IMR-90 (cell line): ENCODE data around the gene EPS15. TPM values are rescaled to one million over a fixed set of nuclear protein-coding genes. Genes with fewer than 3 reads are reported as not detected.

ENCODE experiments used
- ATAC-seq: fragments of 200-7000 bp; cut with Tn5 transposase; 2 replicates; pipeline ENCODE4 v1.9.1; 2020; ENCODE audit warnings: low read depth, mild to moderate bottlenecking, moderate library complexity
- BruUV-seq: library from RNA; stranded (reverse); fragments of 400-500 nt; replicated peaks from 2 replicates; lab custom pipeline; 2021; lab: Mats Ljungman, UMichigan
- CTCF ChIA-PET: fragments of 300-600 bp; formaldehyde crosslinking; extraction: SDS; loops from one replicate; lab custom pipeline; 2021; ENCODE audit warnings: antibody characterized with exemption; lab: Yijun Ruan, JAX
- POLR2A ChIA-PET: fragments of 300-600 bp; sonication (Branson Sonifier 250); formaldehyde crosslinking; loops from one replicate; lab custom pipeline; 2022; ENCODE audit warnings: antibody characterized with exemption; ENCODE audit not compliant: unreplicated experiment; lab: Charles Lee
- DNase-seq: peaks from one replicate; pipeline ENCODE4 v3.0.0; 2013
- H2AFZ ChIP-seq: replicated peaks from 2 replicates; pipeline ENCODE3; 2013; ENCODE audit warnings: low read length, mild to moderate bottlenecking; ENCODE audit not compliant: poor library complexity
- H2AK5ac ChIP-seq: 2 replicates; pipeline ENCODE4 v1.6.1; 2013; ENCODE audit warnings: low read depth, low read length, inconsistent platforms
- H2AK9ac ChIP-seq: replicated peaks from 2 replicates; pipeline ENCODE3; 2013; ENCODE audit warnings: mild to moderate bottlenecking, low read depth, low read length, moderate library complexity; ENCODE audit not compliant: poor library complexity
- H2BK120ac ChIP-seq: 2 replicates; pipeline ENCODE4 v1.6.1; 2013; ENCODE audit warnings: low read depth, low read length, inconsistent platforms
- H2BK15ac ChIP-seq: 3 replicates; pipeline ENCODE4 v1.6.1; 2013; ENCODE audit warnings: low read depth, low read length, inconsistent platforms
- H2BK20ac ChIP-seq: 2 replicates; pipeline ENCODE4 v1.6.1; 2013; ENCODE audit warnings: low read depth, mild to moderate bottlenecking, inconsistent platforms, low read length, moderate library complexity
- H2BK5ac ChIP-seq: 2 replicates; pipeline ENCODE4 v1.6.1; 2013; ENCODE audit warnings: mild to moderate bottlenecking, low read depth, low read length, inconsistent platforms; ENCODE audit not compliant: poor library complexity, severe bottlenecking
- H3K14ac ChIP-seq: replicated peaks from 2 replicates; pipeline ENCODE4 v1.6.1; 2013; ENCODE audit warnings: low read depth, low read length, inconsistent platforms
- H3K18ac ChIP-seq: 2 replicates; pipeline ENCODE4 v1.6.1; 2013; ENCODE audit warnings: low read depth, low read length, control low read depth
- H3K23ac ChIP-seq: 2 replicates; pipeline ENCODE4 v1.6.1; 2013; ENCODE audit warnings: low read depth, low read length, inconsistent platforms
- H3K27ac ChIP-seq: 2 replicates; pipeline ENCODE4 v1.5.1; 2013; ENCODE audit warnings: mild to moderate bottlenecking, control low read depth, low read length; ENCODE audit not compliant: insufficient read depth
- H3K27me3 ChIP-seq: 2 replicates; pipeline ENCODE4 v1.6.1; 2013; ENCODE audit warnings: low read length; ENCODE audit not compliant: control insufficient read depth, insufficient read depth
- H3K36me3 ChIP-seq: 2 replicates; pipeline ENCODE4 v1.6.1; 2013; ENCODE audit warnings: low read length, mixed read lengths; ENCODE audit not compliant: control insufficient read depth, insufficient read depth
- H3K4ac ChIP-seq: 2 replicates; pipeline ENCODE4 v1.6.1; 2013; ENCODE audit warnings: low read depth, low read length, inconsistent platforms
- H3K4me1 ChIP-seq: 2 replicates; pipeline ENCODE4 v1.6.1; 2013; ENCODE audit warnings: low read length, mixed read lengths; ENCODE audit not compliant: control insufficient read depth, insufficient read depth
- H3K4me2 ChIP-seq: 2 replicates; pipeline ENCODE4 v1.6.1; 2013; ENCODE audit warnings: low read depth, mild to moderate bottlenecking, control low read depth, low read length, moderate library complexity
- H3K4me3 ChIP-seq: 2 replicates; pipeline ENCODE4 v1.5.1; 2013; ENCODE audit warnings: low read depth, mild to moderate bottlenecking, control low read depth, low read length, moderate library complexity; ENCODE audit not compliant: insufficient read depth
- H3K56ac ChIP-seq: 2 replicates; pipeline ENCODE4 v1.6.1; 2013; ENCODE audit warnings: low read length, inconsistent platforms; ENCODE audit not compliant: insufficient read depth; ENCODE audit errors: extremely low read depth
- H3K79me1 ChIP-seq, 2 experiments: 2 replicates each; pipeline ENCODE4 v1.6.1; 2013; ENCODE audit warnings: low read length in 2 of 2, inconsistent platforms in 1 of 2, low read depth in 1 of 2
- H3K9ac ChIP-seq: 2 replicates; pipeline ENCODE4 v1.6.1; 2013; ENCODE audit warnings: low read depth, low read length, control low read depth
- H3K9me1 ChIP-seq: 2 replicates; pipeline ENCODE4 v1.6.1; 2013; ENCODE audit warnings: low read length, inconsistent platforms; ENCODE audit not compliant: insufficient read depth
- H3K9me3 ChIP-seq: 2 replicates; pipeline ENCODE4 v1.6.1; 2013; ENCODE audit warnings: low read length; ENCODE audit not compliant: control insufficient read depth, insufficient read depth
- H4K20me1 ChIP-seq: 2 replicates; pipeline ENCODE4 v1.6.1; 2013; ENCODE audit warnings: low read length, inconsistent platforms; ENCODE audit not compliant: insufficient read depth
- H4K5ac ChIP-seq: 2 replicates; pipeline ENCODE4 v1.6.1; 2013; ENCODE audit warnings: mild to moderate bottlenecking, low read depth, low read length, control low read depth
- H4K8ac ChIP-seq, 2 experiments: 2 replicates each; pipeline ENCODE4 v1.6.1; 2013; ENCODE audit warnings: low read depth in 2 of 2, low read length in 2 of 2, control low read depth in 1 of 2, inconsistent platforms in 1 of 2
- H4K91ac ChIP-seq: 2 replicates; pipeline ENCODE4 v1.6.1; 2013; ENCODE audit warnings: low read depth, low read length, inconsistent platforms; ENCODE audit not compliant: insufficient read depth
- CEBPB ChIP-seq: IDR thresholded peaks from 2 replicates; pipeline ENCODE4 v1.6.1; 2012; ENCODE audit warnings: low read depth, low read length, improper control_type of control experiment
- ELK1 ChIP-seq: fragments of 150-350 bp; IDR thresholded peaks from 2 replicates; pipeline ENCODE4 v1.6.1; 2016; ENCODE audit warnings: low read depth, mild to moderate bottlenecking, low read length, moderate library complexity, borderline replicate concordance
- MAFK ChIP-seq: IDR thresholded peaks from 2 replicates; pipeline ENCODE4 v1.6.1; 2012; ENCODE audit warnings: low read depth, low read length, improper control_type of control experiment
- RAD21 ChIP-seq: IDR thresholded peaks from 2 replicates; pipeline ENCODE4 v1.6.1; 2012; ENCODE audit warnings: low read length, improper control_type of control experiment
- RCOR1 ChIP-seq: IDR thresholded peaks from 2 replicates; pipeline ENCODE4 v1.6.1; 2012; ENCODE audit warnings: mild to moderate bottlenecking, low read length, improper control_type of control experiment; ENCODE audit not compliant: insufficient replicate concordance
- RFX5 ChIP-seq: IDR thresholded peaks from 2 replicates; pipeline ENCODE4 v1.8.0; 2012; ENCODE audit warnings: low read depth, mild to moderate bottlenecking, low read length, moderate library complexity
- SMC3 ChIP-seq: fragments of 150-350 bp; IDR thresholded peaks from 2 replicates; pipeline ENCODE4 v1.6.1; 2016; ENCODE audit warnings: low read depth, mild to moderate bottlenecking, antibody characterized with exemption, low read length, moderate library complexity
- WGBS, 2 experiments: methylation state at CpG; one replicate each; pipeline versions ENCODE4 v1.1.5 to v1.1.7; 2013; ENCODE audit warnings: missing lambda C conversion rate in 2 of 2; ENCODE audit not compliant: insufficient read length in 1 of 2; ENCODE audit errors: extremely low coverage in 2 of 2; 5-methylcytosine and 5-hydroxymethylcytosine counted together
- dilution Hi-C: fragments of 300-500 bp; cut with HindIII; formaldehyde crosslinking; loops from one replicate; pipeline ENCODE4 v1.14.3; 2018; ENCODE audit warnings: low sequenced_read_pairs; ENCODE audit not compliant: unreplicated experiment
- in situ Hi-C: fragments of 300-500 bp; cut with MboI; formaldehyde crosslinking; loops from 3 replicates; pipeline ENCODE4 v1.14.3; 2019; ENCODE audit warnings: low sequenced_read_pairs, inconsistent platforms, mixed read lengths
- intact Hi-C: fragments of 100-400 bp; cut with micrococcal nuclease; formaldehyde crosslinking; loops from 2 replicates; pipeline ENCODE4 v1.10.0; 2022
- polyA plus RNA-seq, 3 experiments: library from polyadenylated mRNA; depleted of rRNA; stranded (reverse); fragments of >200 nt; gene quantifications; 2 replicates each; pipeline ENCODE4 v1.2.3, GENCODE V29; 2012; ENCODE audit warnings: low replicate concordance in 1 of 3
- total RNA-seq: library from RNA; depleted of rRNA; stranded (reverse); fragments of >200 nt; gene quantifications from 2 replicates; pipeline ENCODE4 v1.2.3, GENCODE V29; 2012

EPS15 gene
- total and polyA plus RNA-seq, 2 of the 4 experiments (the other 2 are of a cell fraction) = 17.6 to 38.0 TPM

GRCh38 chr1:51498924-51499323 lies 20.1 kb downstream of the EPS15 start:
- TF ChIP-seq MAFK = no peak
- TF ChIP-seq CEBPB = no peak
- no peak for TF ChIP-seq ELK1
- TF ChIP-seq RCOR1 = no peak
- TF ChIP-seq RFX5 = no peak
- no peak for TF ChIP-seq SMC3
- TF ChIP-seq RAD21 = no peak
- Histone ChIP-seq H2BK120ac (no peak overlapping the region), H3K23ac (no peak overlapping the region), H3K14ac (no peak overlapping the region), H3K4me1 (no peaks in the 10 kb centered on the region), H4K5ac (no peak overlapping the region), H2BK5ac (no peak overlapping the region), H4K20me1 (peaks cover 4% of the 10 kb centered on the region; the same call in 1 of the 2 replicates), H3K9me1 (0 out of 2 replicates have a peak, but pooled peaks cover 3% of the 10 kb centered on the region), H2AFZ (no peak overlapping the region), H3K36me3 (0 out of 2 replicates have a peak, but pooled peaks cover 2% of the 10 kb centered on the region), H2AK5ac (no peak overlapping the region), H3K9ac (no peak overlapping the region), H3K4me3 (no peak overlapping the region), H3K27ac (no peak overlapping the region), H3K4me2 (no peak overlapping the region), H4K8ac (no peak overlapping the region), H3K56ac (no peak overlapping the region), H4K91ac (no peak overlapping the region), H2BK15ac (no peak overlapping the region), H3K79me1 (peaks cover 23 to 43% of the 10 kb centered on the region in 2 experiments), H3K4ac (no peak overlapping the region), H3K18ac (no peak overlapping the region), H2AK9ac (no peak overlapping the region), H3K9me3 (no peaks in the 10 kb centered on the region), H3K27me3 (no peaks in the 10 kb centered on the region), H2BK20ac (no peak overlapping the region)
- DNase-seq (no peak), ATAC-seq (no peak)
- POLR2A ChIA-PET = no interaction called here
- CTCF ChIA-PET = no interaction called here
- in situ Hi-C loops (no loop called here), intact Hi-C loops (no loop called here), dilution Hi-C loops (no loop called here)
- no TSS peak for BruUV-seq
- WGBS, 2 experiments = no CpG with 5 or more reads among the region's 2 CpGs
